HG02981 (cell line): Measurements from ENCODE around the gene SLC27A6.
"Not testable (repeated sequence)": the region's sequence is repeated elsewhere in the genome, so short reads cannot be mapped to it uniquely, and the experiment has no call there.

Experiments used
- ATAC-seq: cut with Tn5 transposase; IDR thresholded peaks from one replicate; pipeline ENCODE4 v1.9.1; 2021; ENCODE audit warnings: mild to moderate bottlenecking, moderate library complexity; ENCODE audit not compliant: unreplicated experiment

SLC27A6 gene

DNA sequence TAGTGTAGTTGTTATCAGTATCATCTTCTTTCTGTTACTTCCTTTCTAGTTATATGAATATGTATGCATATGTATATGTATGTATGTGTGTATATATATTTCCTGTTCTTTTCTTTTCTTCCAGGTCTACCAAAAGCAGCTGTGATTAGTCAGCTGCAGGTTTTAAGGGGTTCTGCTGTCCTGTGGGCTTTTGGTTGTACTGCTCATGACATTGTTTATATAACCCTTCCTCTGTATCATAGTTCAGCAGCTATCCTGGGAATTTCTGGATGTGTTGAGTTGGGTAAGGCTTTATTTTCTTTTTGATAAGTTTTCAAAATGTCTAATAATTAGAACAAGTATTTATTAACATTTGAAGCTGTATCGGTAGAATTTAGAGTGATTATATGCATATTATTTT, 23.2 kb downstream of the SLC27A6 start:
- ATAC-seq = no peak

DNA sequence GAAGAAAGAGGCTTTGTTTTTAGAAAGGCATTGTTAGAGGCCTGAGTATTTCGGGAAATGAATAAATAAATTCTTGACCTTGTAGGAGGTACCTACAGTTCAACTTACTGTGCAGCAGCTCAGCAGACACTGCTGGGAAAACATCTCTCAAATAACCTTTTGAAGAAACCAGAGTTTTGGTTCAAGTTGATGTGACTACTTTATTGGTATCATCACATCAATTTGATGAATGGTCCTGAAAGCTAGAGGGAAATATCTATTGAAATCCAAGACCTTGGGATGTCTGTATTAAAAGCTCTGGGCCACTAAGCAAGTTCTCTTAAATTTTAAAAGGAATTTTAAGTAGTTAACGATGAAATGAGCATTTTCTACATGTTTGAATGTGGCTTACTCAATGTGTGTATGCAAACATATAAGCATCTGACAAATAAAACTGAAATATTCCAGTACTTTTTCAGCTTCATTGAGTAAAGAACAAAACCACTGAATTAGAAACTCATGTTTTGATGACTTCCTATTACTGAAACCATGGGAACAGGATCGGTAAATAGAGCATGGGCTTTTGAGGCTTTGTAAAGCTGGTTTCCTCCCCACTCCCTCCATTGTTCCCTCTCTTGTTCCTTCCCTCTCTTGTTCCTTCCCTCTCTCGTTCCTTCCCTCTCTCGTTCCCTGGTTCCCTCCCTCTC, 36.7 kb downstream of the SLC27A6 start:
- ATAC-seq = no peak

- ATAC-seq = no peak
Measured at GRCh38 chr5:129002527-129002842, 37.2 kb downstream of the SLC27A6 start.

- ATAC-seq = no peak
Measured at GRCh38 chr5:129003232-129003631, 37.9 kb downstream of the SLC27A6 start.

DNA sequence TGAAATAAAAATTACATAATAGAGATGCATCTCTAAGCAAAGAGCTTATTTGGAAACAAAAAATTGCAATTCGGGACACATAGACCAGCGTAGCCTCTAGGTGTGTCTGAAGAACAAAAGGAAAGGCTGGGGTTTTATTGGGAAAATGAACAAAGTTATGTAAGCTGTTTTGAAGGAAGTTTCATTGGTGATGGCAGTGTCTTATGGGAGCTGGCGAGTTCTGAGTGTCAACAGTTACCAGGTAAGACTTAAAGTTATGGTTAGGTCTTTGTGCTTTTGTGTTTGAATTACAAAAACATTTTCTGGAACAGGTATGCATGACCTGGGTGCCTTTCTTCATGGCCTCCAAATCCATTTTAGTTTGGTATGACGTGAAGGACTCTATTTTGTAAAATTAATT, 48.9 kb downstream of the SLC27A6 start:
- no peak for ATAC-seq

- ATAC-seq = no peak
Measured at GRCh38 chr5:129018837-129019236, 53.5 kb downstream of the SLC27A6 start.

DNA sequence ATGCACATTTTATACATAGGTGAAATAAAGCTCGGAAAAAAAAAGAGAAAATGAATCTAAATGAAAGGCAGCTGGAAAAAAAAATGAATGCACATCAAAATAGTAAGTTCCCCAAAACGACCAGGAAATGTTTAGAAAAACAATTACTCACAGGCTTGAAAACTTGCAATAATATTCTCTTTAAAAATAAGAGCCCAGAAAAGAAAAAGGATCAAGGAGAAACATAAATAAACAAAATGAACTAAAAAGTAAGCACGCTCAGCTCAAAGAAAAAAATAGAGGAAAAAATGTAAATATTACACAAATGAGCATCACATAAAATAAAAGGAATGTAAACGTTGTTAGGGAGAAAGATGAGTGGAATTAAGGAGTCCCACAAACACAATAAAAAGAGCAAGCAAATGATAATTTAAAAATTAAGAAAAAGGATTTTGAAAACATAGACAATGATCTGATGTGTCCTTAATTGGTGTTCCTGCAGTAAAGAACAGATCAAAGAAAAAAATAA, 54.2 kb downstream of the SLC27A6 start:
- ATAC-seq = no peak

- ATAC-seq = no peak
Measured at GRCh38 chr5:129020683-129021082, 55.4 kb downstream of the SLC27A6 start.

DNA sequence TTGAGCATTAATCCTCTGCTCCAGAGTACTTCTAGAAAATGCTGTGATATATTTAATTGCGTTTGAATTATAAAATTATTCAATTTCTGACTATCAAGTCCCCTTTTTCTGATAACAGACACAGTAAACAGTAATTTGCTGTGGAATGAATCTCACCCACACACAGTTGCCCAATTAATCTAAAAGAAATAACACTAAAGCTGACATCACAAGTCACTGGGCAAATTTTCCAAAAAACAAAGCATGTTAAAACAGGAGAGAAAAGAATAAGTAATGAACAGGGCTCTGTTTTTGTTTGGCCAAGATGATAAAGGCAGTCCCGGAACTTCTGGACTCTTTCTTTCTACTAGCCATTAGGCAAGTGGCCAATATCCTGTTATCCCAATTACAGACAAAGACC, 56.5 kb downstream of the SLC27A6 start:
- ATAC-seq = no peak

- ATAC-seq = no peak
Measured at GRCh38 chr5:129022599-129022998, 57.3 kb downstream of the SLC27A6 start.

DNA sequence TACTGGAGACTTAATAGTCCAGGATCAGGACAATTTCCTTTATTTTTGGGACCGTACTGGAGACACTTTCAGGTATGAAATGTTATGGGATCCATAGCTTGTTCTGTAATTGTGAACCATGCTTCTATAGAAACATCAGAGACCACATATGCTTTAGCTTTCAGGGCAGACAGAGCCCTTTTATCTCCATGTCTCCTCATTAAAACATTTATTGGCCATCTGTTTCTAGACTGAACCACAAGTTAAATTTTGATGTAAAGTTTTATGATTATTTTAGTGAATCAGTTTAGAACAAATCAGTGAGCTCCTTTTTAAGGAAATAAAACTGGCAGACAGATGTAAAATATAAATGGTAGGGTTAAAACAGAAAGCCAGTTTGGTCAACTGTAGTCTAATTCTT, 62.0 kb downstream of the SLC27A6 start:
- no peak for ATAC-seq

DNA sequence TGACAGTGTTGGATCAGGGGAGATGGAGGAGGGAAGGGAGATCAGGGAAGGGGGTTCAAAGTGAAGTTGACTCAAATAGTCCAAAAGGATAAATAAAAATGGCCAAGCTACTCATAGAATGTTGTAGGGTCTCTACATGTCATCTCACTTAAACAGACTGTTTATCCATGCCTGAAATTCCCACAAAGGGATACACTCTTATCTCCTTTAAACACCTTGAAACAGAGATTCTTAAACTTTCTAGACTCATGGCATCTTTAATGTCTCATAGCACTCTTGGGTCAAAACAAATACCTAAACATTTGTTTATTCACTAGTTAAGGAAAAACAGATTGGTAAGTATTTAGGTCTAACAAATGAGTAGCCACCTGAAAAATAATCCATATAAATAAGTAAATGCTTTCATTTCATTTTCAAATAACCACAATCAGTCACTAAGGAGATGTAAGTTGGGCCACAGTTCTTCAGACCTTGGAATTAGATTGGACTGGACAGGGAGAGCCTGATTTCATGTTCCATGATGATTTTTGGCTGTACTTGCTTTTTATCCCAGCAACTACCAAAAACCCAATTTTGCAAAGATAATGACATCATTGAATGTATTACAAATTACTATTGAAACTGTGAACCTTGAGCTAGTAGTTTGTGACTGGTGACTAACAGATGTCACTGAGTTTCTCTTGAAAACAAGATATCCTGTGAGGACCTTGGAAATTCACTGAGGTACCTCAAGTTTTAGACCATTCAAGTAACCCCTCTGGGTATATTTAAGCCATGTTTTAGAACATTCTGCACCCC, 66.8 kb downstream of the SLC27A6 start:
- no peak for ATAC-seq

- ATAC-seq = not testable (repeated sequence)
Measured at GRCh38 chr5:129036257-129036656, 71.0 kb downstream of the SLC27A6 start.

GRCh38 chr5:129041196-129041881, 76.1 kb downstream of the SLC27A6 start:
- ATAC-seq = no peak

DNA sequence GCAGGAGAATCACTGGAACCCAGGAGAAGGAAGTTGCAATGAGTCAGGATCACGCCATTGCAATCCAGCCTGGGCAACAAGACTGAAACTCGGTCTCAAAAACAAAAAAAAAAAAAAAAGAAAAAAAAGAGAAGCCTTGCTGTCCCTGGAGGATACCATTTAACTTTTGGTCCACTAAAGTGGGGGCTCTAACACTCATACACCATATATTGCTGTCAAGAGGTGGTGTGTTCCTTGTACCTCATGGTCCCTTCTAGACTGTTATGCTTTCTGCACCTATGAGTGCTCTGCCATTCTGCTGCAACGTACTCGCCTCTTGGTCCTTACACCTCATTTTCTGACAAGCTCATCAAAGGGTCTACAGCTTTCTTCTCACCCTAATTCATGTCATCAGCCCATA, 77.0 kb downstream of the SLC27A6 start:
- ATAC-seq = no peak

- no peak for ATAC-seq
Measured at GRCh38 chr5:129043894-129044293, 78.6 kb downstream of the SLC27A6 start.

- ATAC-seq = no peak
Measured at GRCh38 chr5:129046151-129046550, 80.9 kb downstream of the SLC27A6 start.

- ATAC-seq = no peak
Measured at GRCh38 chr5:129048509-129048908, 83.2 kb downstream of the SLC27A6 start.

DNA sequence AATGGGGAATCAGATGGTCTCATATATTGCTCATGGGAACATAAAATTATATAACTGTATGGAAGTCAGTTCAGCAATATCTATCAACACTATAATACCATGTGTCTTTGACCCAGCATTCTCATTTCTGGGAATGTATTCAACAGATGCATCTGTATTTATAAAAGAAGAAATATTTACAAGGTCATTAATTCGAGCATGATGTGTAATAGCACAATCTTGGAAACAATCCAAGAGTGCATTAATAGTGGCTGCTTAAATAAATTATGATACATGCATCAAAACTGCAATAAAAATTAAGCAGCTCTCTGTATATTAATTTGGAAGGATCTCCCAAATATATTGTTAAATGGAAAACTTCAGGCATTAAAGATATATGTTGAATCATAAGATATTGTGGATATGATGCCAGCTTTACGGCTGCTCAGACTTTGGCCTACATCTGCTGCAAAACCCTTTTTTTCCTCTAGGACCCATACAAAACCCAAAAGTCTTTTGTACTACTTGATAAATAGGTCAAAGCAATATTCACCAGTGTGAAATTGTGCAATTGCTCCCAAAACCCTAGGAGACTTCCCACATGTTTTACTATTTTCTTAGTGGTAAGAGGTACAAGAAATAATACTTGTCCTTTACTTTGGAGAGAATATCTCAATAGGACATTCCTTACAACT, 84.0 kb downstream of the SLC27A6 start:
- no peak for ATAC-seq

DNA sequence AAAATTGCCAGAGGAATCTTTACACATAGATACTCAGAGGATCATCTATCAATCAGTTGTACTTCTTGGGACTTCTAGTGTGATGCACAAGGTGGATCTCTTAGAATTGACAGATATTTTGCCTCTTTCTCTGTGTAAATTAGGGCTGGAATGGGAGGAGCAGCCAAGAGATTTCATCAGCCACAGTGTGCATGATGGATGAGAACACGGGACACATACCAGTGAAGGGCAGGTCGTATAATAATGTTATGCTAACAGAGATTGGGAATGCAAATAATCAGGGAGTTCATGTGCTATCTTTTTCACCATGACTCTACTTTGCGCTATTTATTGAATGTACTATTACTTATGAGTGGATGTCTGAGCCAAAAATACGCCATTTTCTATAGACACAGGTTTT, 86.0 kb downstream of the SLC27A6 start:
- no peak for ATAC-seq

DNA sequence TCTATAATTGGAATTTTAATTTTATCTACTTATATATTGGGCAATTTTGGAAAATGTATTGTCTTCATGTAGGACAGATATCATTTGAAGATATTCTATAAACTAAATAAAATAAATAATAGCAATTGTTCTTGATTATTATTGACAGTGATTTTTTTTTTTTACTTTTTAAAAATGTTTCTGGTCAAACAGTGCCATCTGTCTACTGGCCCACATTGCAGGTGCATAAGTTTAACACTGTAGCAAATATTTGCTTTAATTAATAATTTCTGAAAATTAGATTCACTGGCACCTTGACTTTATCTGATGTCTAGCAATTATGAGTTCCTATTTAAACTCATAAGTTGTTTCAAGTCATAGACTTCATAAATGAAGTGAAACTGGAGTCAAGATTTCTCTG, 88.2 kb downstream of the SLC27A6 start:
- no peak for ATAC-seq
